EL (cell line): ENCODE results near the gene LIF.

Source experiments
- DNase-seq: peaks from one replicate; pipeline ENCODE4 v3.0.0-alpha.2; 2016

Gene LIF

DNA sequence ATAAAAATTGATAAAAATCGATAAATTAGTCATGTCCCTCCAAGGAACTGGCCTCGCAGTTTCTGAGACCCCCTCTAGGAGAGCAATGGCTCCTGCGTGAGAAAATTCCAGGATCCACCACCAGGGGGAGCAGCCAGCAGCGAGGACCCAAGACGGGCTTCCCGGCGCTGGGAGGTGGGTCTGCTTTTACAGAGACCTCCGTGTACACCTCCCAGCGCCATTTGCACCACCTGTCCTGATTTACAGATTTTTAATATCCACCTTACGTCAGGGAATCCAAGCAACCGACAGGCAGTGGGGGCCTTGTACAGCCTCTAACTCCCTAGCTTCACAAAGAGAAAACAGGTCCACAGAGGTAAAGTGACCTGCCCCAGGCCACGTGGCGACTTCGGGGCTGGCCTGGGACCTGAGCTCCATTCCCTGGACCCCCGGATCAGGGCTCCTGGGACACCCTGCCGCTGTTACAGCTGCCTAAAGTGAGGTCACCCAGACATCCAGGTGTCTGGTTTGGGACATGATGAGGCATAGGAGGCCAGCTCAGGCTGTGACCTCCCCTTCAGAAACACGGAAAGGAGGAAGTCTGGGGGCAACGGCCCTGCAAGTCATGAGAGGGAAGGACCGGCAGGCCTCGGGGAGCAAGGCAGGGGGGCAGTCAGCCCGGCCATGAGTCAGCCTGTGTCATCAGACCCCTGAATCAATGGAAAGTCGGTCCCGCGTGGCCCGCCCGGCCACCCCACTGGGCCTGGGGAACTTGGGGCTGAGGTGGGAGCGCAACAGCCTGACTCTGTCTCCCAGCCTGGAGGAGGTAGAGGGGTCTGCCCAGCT lies 16.6 kb upstream of the LIF start:
- peak; percentile 68 for DNase-seq

- DNase-seq = no peak
Measured at GRCh38 chr22:30262112-30262511, 15.6 kb upstream of the LIF start.

DNA sequence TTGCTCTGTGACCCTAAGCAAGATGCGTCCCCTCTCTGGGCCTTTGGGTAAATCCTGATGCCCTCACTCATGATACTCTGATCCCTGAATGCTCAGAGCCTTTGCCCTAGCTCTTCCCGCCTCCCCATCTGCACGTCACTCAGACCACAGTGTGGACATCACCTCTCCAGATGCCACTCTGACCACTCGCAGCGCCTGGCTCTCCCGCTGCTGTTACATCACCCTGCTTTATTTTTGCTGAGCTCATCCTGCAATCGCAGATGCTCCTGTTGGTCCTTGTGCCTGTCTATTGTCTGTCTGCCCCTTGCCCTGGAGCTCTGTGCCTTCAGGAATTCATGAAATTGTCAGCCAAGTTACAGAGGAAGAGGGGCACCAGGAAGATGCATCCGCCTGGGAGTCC lies 14.6 kb upstream of the LIF start:
- no peak for DNase-seq

DNA sequence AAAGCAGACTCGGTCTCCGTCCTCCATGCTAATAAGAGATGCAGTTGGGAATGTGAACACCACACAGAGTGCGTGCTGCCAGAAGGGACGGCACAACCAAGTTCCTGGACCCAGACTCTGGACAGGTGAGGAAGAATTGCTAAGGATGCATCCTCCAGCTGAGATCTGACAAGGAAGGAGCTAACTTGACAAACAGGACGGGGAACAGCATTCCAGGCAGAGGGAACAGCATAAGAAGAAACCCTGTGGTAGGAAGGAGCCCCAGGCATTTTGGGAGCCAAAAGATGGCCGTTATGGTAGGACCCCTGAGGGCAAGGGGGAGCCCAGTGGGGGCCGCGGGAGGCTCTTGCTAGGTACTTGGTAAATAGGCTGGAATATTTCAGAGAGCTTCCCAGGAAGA lies 14.1 kb upstream of the LIF start:
- no peak for DNase-seq

- no peak for DNase-seq
Measured at GRCh38 chr22:30260276-30260675, 13.7 kb upstream of the LIF start.

- no peak for DNase-seq
Measured at GRCh38 chr22:30254314-30254713, 7.8 kb upstream of the LIF start.

DNA sequence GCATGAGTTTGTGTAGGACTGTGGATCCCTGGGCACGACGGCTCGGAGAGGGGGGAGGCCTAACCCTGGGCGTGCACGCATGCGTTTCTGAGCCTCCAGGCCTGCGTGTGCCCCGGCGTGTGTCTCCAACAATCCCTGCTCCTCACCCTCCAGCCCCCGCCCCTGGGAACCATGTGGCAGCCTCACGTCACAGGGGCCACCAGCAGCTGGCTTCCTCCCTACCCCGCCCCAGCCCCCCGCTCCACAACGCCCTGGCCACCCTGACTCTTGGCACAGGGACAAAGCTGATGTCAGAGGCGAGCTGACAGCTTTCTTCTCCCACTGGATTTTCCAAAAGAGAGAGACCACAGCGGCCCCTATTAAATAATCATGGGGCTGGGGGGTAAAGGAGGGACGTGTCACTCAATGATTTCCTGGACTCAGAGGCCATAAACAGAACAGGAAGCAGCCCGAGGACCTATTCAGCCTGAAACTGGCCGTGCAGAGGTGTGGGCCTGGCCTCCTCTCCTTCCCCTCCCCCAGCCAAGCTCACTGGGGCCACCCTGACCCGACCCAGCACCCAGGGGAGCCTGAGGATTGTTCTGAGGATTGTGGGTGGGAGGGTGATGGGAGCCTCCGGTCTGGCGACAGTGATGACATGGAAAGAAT lies 6.8 kb upstream of the LIF start:
- no peak for DNase-seq

DNA sequence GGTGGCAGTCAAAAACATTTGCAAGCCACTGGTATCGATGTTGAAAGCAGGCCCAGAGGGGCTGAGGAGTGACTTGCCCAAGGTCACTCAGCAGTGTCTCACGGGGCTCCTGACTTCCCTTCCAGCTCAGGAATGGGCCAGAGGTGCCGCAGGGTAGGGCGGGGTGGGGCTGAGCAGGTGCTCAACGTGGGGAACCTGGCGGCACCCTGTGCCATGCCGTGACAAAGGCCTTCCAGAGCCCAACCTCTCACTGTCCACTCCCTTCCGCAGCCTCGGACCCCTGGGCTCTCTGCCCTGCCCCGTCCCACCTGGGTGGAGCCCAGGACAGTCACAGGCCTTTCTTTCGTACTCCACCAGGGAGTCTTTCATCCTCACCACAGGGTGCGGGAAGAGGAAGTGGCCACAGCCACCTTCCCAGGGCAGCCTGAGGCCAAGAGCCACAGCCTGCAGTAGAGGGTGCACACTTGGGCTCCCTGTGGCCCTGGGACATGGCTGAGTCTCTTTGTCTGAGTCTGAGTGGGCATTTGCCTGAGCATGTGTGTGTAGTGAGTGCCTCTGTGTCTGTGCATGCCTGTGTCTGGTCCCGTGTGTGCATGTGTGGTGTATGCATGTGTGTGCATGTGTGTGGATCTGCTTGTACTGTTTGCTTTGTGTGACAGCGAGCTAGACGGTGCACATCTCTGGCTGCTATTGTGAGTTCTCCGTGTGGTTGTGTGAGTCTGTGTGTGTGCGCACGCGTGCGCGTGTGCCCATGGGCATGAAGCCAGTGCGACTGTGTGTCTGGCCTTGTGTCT lies 6.0 kb upstream of the LIF start:
- no peak for DNase-seq

DNA sequence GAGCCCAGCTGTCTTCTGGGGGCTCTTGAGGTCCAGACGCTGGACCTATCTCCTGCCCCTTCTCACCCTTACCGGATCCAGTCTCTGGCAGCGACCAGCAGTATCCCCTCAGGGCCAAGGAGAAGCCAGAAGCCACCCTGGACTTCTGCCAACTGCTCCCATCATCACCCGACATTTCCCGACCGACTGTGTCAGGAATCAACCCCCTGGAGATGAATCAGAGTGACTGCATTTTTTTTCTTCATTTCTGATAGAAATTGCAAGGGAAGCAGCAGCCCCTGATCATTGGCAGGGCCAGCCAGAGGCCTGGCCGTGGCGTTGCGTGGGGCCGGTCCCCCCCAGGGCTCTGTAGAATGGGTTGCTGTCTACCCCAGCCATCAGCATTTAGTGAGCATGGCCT lies 5.2 kb upstream of the LIF start:
- peak; percentile 93 for DNase-seq

DNA sequence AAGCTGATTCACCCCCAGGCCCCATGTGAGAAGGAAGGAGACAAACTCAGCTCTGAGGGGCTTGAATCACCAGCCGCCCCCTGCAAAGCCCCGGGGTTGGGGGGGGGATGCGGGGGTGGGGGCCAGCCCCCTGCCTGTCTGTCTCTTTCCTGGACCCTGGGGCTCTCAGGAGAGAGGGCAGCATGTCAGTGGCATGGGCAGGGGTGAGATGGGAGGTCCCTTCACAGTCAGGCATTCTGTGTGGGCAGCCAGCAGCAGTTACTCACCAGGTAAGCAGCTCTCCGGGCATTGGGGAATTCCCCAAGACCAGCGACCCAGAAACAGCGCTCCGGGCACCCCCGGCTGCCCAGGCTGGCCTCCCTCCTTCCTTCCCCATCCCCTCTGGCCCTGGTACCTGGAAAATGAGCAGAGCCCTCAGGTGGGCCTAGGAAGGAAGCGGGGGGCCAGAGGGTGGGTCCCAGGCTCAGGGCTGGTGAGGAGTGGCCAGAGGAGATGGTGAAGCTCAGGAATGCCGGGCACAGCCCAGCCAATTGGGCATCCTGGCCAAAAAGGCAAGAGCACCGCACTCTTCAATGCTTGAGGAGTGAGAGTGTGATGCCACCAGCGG lies 4.2 kb upstream of the LIF start:
- DNase-seq = peak; percentile 89

DNA sequence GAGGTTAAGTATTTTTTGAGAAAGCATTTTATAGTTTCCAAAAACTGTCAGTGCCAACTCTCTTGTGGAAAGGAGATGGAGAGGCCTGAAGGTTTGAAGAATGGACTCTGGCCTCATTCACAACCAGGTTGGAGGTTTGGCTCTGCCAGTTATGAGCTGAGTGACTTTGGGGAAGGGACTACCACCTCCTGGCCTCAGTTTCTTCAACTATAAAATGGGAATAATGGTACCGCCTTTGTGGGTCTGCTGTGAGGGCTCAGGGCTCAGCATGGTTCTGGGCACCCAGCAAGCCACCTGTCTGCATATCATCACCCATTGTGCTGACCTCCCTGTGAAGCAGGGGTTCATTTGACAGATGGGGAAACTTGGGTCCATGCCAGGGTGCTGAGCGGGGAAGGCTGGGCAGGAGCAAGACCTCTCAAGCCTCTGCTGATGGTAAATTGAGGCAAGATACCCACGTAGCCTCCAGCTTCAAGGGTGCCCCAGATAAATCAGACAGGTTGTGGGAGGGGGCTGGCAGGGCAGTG lies 3.5 kb upstream of the LIF start:
- peak; percentile 30 for DNase-seq

DNA sequence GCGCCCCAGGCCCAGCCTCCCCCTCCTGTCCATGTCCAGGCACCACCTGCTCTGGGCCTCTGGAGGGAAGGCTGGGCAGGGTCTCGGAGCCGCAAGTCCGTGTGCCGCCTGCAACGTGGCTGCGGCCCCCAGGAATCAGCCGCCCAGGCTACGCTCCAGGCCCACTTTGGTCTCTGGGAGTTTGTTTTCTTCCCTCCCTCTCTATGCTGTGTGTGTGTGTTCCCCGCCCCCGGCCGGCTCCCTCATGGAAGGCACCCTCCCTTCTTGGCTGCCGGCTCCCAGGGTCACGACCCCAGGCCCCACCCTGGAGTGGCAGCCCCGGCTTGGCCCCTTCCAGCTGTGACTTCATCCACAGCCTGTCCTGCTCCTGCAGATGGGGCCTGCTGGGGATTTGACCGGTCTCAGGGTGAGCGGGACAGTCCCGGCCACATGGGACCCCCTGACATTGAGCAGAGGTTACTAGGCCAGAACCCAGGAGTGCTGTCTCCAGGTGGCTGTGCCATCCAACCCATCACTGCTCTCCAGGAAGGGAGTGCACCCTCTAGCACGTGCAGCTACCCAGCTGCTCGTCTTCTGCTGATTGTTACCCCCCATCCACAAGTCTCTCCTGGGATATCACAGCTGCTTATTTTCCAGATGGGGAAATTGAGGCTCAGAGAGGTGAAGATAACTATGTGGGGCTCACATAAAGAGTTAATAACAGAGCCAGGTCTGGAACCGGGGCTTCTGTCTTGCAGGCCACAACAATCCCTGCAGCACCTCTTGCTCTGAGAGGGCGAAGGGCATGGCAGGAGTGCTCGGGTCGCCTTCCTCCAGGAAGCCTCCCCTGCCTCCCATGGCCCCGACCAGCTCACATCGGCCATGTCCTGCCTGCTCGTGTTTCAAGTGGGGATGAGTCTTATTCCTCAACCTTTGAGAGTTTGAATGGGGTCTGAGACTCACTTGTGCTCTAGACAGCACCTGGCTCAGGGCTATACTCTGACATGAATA lies 2.8 kb upstream of the LIF start:
- DNase-seq = peak; percentile 40

GRCh38 chr22:30248484-30248883 lies 1.9 kb upstream of the LIF start:
- no peak for DNase-seq

- DNase-seq = no peak
Measured at GRCh38 chr22:30247974-30248373, 1.4 kb upstream of the LIF start.

DNA sequence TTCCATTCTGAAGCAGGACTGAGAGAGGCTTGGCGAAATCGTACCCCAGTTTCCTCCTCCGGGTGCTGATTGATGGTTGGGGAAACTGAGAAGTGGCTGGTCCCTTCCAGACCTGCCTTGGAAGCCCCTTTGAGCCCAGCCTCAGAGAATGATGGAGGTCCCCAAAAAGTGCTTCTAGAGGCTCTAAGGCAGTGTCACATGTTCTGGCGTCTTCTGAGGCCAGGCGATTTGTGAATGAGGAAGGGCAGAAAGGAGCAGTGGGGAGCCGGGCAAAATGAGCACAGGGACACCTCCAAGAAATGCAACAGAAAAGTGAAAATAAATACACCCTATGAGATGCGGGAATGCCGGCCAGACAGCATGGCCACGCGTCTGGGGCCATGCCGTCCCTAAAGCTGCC lies 1.0 kb upstream of the LIF start:
- DNase-seq = no peak

DNA sequence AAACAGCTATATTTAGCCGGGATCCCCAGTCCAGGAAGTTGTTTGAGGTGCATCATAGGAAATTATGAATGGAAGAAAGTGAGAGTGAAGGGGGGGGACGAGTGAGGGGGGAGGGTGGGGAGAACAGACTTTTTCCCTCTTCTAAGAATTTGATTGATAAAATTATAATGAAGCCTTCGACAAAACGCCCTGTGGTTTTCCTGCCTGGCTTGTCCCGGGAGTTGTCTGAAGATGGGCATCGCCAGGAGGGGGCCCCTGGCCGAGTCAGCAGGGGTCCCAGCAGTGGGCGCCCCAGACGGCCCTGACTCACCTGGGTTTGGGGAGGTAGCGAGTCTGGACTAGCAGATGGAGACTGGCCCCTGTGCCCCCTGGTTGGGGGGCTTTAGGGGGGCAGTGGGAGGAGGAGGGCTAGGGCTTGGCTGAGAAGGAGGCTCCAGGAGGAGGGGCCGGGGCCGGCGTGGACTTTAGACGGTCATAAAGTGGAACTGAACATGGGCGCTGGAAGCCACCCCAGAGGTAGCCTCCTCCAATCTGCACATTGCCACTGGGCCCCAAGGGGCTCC lies 336 bp upstream of the LIF start:
- DNase-seq = no peak

DNA sequence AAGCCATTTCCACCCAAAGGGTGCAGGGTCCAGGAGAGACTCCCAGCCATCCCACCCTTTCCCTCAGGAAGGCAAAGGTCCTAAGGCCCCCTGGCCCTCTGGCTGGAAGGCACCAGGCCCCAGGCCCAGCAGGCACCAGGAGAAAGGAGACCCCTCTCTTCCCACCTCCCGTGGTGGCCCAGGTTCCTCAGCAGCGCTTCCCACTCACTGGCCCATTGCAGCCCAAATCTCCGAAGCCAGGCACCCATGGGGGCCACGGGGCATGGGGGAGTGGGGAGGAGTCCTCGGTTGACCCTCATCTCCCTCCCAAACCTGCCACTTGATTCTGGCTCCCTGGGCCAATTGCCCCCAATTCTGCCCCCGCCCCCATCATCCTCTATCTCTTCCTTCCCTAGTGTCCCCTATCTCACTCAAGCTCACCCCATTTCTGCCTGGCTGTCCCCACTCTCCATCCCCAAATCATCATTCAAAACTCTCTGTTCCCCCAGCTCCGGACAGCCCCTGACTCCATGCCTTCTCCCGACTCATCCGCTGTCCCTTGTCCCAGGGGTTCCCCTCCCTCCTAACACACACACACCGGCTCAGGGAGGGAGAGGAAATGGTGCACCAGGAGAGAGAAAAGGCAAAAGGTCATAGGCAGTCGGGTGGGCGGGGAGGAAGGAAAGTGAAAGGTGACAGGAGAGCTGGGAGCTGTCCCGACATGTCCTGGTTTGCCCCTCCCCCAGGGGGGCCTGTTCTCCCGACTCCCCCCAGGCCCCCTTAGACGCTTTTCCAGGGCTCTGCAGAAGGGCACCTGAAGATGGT lies 1.2 kb downstream of the LIF start:
- no peak for DNase-seq

DNA sequence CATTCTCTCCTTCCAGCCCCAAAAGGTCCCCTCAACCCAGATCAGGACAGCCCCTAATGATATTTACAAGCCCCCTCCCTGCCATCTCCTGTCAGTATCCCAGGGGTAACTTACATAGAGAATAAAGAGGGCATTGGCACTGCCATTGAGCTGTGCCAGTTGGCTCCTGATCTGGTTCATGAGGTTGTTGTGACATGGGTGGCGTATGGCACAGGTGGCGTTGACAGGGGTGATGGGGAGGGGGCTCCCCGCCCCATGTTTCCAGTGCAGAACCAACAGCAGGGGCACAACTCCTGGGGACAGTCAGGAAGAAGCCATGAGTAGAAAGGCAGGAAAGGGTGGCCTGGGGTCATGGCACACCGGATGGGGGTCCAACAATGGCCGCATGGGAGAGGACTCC lies 1.9 kb downstream of the LIF start:
- DNase-seq = no peak

GRCh38 chr22:30244066-30244465 lies 2.5 kb downstream of the LIF start:
- DNase-seq = no peak

GRCh38 chr22:30243661-30244060 lies 2.9 kb downstream of the LIF start:
- no peak for DNase-seq
